NCI-H526 treated with DMSO at 0.1 percent for 48 hours (cell line): Measurements from ENCODE around the gene ARMC2.
"Not testable (repeated sequence)": the region's sequence is repeated elsewhere in the genome, so short reads cannot be mapped to it uniquely, and the experiment has no call there.

Experiments
- DNase-seq: peaks from one replicate; lab custom pipeline; 2025; lab: John Stamatoyannopoulos, UW

Gene ARMC2, protein sequence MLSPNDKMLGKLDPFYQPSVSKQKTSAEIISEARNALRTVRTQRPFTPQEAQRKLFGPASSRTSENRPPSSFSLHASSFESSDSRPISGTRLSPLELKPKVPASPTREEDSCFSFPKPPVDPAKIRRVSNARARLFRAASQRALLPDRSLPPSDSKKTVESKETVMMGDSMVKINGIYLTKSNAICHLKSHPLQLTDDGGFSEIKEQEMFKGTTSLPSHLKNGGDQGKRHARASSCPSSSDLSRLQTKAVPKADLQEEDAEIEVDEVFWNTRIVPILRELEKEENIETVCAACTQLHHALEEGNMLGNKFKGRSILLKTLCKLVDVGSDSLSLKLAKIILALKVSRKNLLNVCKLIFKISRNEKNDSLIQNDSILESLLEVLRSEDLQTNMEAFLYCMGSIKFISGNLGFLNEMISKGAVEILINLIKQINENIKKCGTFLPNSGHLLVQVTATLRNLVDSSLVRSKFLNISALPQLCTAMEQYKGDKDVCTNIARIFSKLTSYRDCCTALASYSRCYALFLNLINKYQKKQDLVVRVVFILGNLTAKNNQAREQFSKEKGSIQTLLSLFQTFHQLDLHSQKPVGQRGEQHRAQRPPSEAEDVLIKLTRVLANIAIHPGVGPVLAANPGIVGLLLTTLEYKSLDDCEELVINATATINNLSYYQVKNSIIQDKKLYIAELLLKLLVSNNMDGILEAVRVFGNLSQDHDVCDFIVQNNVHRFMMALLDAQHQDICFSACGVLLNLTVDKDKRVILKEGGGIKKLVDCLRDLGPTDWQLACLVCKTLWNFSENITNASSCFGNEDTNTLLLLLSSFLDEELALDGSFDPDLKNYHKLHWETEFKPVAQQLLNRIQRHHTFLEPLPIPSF

DNA sequence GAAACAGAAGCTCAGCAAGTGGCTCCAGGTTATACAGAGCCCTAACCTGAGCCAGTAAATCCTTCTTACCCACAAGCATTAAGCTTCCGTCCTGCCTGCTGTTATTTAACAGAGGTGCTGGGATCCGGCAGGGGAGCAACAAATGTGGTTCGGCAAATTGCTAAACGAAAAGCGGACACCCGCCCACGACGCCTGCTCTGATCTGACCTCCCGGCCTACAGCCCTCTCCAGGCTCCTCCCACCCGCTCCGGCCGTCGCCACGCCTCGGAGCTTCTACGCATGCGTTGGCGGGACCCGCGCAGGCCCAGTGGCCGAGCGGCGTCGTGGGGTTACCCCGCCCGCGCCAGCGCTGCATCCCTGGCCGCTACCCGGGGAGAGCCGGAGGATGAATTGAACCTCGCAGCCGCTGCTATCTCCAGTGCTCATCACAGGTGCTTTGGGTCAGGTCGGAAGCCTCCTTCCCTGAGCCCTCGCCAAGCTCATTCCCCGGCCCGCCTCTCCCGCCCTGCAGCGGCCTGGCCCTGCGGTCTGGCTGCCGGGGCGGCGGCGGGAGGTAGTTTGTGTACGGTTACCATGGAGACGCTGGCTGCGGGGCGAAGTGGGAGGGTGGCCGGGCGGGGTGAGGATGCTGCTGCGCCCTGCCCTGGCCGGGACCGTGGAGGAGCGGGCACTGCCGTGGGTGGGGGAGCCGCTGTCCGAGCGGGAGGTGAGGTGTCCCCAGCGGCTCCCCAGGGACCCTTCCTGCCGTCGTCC lies at the start of gene ARMC2:
Gene ARMC2, plus strand, starts transcription at position 307 of the 753 bp plus-strand sequence. CDS start 5,846 bp downstream, outside the sequence.
- peak; percentile 84 for DNase-seq

DNA sequence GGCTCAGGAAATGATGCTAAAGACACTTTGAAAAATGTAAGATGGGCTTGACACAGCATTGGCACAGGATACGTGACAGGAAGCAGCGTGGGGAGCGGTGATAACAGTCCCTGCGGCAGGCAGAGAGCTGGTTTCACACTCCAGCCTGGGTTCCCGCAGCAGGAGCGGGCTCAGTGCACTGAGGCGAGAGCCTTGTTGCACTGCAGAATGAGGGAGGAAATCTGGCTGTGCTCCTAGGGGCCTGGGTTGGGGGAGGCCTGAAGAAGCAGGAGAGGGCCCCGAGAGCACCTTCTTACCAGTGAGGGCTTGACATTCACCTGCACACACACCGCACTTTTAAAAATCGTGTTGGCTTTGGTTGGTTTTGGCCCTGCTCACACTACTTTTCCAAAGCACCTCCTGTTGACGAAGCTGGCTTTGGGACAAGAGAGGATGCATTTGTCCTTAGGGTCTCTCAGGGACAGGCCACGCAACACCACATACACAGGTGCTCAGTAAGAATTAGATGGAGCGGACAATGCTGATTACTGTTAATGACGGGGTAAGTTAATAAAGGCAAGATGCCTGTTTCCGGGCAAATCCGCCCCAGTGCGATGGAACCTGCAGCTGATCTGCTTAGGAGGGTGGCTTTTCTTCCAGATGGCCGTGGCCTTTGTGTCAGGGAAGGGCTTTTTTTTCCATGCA lies 49.4 kb upstream of the ARMC2 start:
- no peak for DNase-seq

DNA sequence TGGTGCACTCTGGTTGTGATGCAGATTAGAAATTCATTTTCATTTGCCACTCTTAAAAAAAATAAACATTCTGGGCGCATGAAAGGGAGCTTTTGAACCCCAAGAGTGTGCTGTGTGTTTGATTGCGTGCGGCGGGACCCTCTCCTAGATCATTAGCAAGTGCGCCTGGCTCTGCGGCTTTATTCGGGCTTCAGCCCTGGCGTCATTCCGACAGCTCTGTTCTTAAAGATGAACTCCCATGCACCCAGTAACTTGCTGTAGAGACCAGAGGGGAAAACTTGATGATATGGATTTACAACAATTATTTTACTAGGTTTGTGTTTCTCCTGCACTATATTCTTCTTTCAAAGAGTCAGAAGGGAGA lies 48.9 kb upstream of the ARMC2 start:
- DNase-seq, result no peak

DNA sequence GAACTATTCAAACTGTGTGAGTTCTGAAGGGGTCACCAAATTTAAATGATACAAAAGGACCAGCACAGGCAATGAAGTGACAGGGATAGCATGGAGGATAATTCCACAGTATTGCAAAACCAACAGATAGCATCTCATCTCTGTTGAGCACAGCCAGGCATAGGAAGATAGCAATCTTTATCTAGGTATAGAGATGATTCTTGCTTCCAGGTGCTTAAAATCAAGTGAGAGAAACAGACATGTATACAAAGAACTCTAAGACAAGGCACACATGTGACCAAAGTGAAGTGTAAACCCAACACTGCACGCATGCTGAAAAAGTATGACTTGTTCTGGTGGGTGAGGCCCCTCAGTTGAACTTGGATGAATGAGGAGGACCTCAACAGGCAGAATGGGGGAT lies 48.4 kb upstream of the ARMC2 start:
- peak; percentile 56 for DNase-seq

DNA sequence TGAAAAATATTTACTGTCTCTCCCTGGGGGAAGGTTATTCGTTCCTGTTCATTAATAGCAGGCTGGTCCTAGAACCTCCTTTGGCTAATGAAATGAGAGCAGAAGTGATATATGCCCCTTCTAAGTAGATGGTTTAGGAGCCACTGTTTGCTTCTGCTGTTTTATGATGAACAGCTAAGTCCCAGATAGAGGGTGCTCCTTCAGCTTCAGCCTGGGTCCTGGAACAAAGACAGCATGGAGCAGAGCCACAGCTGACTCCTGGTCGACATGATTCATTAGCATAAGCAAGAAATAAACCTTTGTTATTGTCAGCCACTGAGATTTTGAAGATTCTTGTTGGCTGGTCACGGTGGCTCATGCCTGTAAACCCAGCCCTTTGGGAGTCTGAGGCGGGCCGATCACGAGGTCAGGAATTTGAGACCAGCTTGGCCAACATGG lies 47.8 kb upstream of the ARMC2 start:
- peak; percentile 62 for DNase-seq

DNA sequence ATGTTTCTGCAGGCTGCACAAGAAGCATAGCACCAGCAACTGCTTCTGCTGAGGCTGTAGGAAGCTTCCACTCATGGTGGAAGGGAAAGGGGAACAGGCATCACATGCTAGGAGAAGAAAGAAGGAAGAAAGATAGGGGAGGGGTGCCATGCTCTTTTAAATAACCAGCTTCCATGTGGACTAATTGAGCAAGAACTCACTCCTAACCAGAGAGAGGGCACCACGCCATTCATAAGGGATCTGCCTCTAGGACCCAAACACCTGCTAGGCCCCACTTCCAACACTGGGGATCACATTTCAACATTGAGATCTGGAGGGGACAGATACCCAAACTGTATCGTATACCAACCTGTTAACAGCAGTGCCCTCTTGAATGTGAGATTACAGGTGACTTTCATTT lies 46.9 kb upstream of the ARMC2 start:
- no peak for DNase-seq

DNA sequence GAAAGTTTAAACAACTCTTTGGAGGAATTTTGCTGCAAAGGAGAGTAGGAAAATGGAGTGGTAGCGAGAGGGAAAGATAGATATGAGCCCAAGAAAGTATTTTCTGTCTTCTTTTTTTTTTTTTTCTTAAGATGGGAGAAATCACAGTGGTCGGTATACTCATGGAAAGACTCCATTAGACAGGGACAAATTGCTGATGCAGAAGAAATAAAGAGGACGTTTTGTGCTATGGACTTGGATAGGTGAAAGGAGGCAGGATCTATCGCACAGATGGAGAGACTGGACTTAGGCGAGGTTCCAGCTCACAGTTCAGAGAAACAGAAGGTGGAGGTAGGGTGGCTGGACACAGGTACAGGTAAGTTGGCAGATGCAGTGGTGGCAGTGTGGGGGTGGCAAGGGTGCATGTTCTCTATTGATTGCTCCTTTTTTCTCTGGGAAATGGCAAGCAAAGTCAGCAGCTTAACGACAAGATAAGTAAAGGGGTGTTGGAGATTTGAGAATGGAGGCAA lies 44.2 kb upstream of the ARMC2 start:
- DNase-seq, result no peak

DNA sequence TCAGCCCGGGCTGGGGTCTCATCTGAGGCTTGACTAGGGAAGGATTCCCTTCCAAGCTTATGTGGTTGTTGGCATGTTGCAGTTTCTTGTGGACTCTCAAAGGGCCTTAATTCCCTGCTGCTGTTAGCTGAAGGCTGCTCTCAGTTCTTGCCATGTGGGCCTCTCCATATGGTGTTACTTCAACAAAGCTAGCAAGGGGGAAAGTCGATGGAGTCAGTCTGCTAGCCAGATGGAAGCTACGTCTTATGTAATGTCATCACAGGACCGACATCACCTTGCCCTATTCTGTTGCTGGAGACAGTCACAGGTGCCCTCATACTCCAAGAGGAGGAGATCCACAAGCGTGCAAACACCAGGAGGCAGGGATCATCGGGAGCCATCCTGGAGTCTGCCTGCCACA lies 43.3 kb upstream of the ARMC2 start:
- no peak for DNase-seq

DNA sequence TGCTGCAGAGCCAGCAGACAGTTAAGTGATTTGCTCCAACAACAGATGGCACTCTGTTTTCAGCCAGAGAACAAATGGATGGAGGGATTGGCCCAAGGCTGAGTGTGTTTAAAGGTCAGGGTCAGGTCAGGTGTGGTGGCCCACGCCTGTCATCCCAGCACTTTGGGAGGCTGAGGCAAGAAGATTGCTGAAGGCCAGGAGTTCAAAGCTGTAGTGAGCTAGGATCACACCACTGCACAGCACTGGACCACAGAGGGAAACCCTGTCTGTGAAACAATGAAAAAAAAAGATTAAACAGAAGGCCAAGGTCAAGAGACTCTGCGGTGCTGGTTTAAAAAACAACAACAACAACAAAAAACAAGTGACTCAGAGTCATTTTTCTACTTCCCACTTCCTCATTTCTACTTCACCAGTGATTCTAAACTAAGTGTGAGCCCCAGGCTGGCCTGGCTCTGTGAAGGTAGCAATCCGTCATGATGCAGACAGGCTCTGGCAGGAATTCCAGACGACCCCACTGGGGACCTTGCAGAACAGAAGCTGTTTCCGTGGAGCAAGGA lies 42.5 kb upstream of the ARMC2 start:
- DNase-seq, result no peak

DNA sequence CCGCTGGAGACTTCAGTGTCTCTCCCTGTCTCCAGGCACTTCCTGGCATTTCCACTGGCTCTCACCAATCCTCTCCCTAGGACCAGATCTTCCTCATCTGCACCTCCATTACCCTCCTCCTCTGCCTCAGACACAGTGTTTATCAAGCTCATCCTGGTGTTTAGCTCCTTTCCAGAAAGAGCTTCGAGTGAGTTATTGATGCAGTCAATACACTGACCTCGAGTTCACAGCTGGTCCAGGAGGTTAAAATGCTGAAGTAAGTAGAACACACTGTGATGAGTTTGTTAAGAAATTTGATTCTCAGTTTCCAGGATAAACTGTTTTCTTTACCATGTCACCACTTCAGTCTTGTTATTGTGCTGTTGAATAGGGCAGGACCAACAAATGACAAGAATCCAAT lies 42.1 kb upstream of the ARMC2 start:
- DNase-seq, result no peak

DNA sequence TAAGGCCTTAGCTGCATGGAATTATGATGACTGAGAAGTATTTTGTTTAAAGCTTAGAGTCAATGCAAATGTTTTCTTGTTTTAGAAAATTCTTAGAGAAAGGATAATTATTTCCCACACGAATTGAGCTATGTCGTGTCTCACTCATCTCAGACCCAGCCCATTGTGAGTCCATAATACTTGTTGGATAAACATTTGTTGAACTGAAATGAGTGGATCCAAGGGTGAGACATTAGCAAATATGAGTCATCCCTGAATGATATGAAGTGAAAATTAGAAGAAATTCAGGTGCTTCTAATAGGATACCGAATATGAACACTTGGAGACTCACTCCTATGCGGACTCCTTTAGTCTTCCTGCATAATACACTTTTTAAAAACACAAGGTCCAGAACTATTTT lies 41.6 kb upstream of the ARMC2 start:
- no peak for DNase-seq

DNA sequence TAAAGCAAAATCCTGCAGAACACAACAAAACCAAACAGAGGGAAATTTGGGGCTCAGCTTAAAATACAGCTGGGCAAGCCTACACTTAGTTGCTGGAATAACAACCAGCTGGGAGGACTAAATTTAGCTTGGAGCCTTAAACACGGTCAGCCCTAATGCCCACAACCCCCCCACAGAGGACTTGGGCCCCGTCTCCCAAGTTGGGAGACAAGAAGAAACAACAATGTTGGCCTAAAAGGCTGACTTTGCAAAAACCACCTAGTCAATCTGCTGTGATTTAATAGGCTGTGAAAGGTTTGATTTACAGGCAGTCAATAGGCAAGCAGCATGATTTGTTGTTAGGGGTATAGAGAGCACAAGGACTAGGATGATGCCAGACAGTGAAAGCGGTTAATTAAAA lies 40.3 kb upstream of the ARMC2 start:
- no peak for DNase-seq

DNA sequence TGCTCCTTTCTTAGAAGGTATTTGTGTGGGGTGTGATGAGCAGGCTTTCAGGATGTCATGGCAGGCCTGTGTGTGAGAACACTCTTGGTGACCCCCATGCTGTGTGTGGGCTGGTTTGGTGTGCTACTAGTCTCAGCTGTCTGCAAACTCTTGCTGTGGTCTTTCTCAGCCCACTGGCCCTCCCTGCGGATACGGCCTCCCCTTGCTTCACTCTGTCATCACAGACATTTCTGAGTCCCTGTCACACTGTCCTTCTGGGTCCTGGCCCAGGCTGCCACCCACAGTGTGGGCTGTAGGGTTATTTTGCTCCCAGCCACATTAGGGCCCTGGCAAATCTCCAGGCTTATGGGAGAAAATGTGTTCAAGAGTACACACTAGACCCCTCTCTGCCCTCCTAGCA lies 39.0 kb upstream of the ARMC2 start:
- DNase-seq, result no peak

DNA sequence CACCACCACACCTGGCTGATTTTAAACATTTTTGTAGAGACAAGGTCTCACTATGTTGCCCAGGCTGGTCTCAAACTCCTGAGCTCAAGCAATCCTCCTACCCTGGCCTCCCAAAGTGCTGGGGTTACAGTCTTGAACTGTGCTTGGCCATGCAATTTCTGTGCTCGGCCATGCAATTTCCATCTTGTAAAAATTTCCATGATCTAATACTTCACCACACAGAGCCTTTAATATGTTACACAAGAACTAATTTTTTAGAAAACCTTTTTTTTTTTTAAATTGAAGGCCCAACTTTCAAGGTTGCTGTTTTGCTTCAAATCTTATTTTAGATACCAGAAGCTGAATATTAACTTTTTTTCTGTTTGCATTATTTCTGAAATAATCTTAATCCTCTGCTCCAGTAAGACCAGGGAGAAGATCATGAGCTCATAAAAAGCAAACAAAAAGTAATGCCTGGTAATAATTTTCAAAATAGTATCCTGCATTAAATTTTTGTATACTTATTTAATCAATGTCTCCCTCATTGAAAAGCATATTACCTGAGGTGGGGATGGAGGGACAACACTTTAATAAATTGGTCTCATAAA lies 38.1 kb upstream of the ARMC2 start:
- DNase-seq, result no peak

DNA sequence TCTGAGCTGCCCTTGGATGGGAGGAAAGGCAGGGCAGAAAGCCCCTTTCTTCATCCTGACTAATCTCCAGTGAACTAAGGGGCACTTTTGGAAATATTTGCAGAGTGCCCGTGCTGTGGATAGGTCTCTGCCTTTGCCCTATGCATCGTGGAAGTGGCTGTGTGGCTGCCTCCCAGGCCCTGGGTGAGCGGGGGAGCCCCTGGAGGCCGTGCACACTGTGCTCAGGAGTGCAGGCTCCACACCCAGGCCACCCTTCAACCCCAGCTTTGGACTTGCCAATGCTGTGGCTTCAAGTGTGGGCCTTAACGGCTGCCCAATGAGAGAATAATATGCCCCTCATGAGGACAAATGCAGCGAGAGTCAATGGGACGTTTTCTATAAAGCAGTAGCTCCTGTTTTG lies 36.7 kb upstream of the ARMC2 start:
- no peak for DNase-seq

DNA sequence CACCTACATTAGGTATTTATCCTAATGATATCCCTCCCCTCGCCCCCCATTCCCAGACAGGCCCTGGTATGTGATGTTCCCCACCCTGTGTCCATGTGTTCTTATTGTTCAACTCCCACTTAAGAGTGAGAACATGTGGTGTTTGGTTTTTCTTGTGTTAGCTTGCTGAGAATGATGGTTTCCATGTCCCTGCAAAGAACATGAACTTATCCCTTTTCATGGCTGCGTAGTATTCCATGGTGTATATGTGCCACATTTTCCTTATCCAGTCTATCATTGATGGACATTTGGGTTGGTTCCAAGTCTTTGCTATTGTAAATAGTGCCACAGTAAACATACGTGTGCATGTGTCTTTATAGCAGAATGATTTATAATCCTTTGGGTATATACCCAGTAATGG lies 35.0 kb upstream of the ARMC2 start:
- DNase-seq, result not testable (repeated sequence)

DNA sequence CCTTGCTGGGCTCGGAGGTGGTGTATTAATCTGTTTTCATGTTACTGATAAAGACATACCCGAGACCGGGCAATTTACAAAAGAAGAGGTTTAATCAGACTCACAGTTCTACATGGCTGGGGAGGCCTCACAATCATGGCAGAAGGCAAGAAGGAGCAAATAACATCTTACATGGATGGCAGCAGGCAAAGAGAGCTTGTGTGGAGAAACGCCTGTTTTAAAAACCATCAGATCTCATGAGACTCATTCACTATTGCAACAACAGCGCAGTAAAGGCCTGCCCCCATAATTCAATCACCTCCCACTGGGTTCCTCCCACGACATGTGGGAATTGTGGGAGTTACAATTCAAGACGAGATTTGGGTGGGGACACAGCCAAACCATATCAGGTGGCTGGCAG lies 30.9 kb upstream of the ARMC2 start:
- DNase-seq, result not testable (repeated sequence)

DNA sequence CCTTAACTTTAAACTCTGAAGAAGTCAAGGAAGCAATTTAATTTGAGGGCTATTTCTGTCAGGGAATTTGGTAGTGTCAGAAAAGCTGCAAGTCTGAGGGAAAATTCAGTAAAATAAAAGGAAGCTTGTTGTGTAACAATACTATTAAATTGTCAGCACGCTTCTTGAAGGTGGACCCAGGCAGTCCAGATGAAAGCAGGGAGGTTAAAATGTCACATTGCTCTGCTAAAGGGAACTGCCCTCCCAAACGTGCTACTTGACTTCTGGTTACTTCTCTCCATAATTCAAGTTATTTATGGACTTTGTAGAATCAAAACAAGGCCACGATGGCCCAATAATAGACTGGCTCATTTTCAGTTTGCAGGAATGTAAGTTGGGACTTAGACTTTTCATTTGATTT lies 28.2 kb upstream of the ARMC2 start:
- DNase-seq, result no peak

DNA sequence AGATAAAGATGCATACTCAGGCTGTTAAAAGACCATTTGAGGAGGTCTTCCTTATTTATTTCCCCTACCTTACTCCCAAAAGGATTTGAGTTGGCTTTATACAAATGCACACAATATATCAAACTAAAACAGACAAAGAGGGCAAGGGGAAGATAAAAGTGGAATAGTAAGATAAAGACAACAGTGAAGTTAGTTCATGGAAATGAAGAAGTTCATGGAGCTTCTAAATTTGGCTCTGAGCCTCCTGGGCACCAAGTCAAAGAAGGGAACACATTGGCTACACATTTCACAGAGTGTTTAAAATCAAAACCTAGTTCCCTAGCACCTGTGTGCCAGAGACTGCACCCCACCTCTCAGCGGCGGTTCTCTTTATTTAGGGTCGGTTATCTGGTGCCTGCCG lies 25.8 kb upstream of the ARMC2 start:
- no peak for DNase-seq

DNA sequence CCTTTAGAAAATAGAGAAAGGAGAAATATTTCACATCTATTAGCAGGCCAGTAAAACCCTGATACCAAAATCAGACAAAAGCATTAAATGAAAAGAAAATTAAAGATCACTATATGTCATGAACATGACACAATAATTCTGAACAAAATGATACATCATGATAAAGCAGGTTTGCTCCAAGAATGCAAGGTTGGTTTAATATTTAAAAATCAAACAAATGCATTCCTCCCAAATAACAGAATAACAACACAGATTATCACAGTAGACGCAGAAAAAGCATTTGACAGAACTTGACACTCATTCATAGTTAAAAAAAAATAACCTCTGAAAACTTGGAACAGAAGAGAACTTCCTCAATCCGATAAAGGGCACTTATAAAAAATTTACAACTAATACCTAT lies 22.9 kb upstream of the ARMC2 start:
- no peak for DNase-seq

DNA sequence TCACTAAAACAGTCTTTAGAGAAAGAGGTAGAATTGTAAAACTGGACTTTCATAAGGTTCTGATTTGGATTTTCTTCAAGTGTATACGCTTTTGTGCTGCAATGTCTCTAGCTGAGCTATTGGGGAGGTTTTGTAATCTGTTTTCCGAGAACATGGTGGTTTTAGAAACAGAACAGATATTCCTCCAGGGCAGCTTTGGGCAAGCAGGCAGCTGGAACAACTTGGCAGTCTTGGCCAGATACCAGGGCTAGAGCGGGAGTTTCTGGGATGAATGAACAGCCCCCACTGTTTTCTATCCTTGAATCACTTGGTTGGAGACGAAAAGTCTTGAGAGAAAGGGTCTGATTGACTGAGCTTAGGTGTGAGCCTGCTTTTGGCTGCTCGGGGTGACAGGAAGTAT lies 17.1 kb upstream of the ARMC2 start:
- DNase-seq, result no peak
